Ectodermal cell (in vitro differentiated cells): ENCODE data around the gene ACSM3.

Experiments
- H3K27ac ChIP-seq: 2 replicates; pipeline ENCODE4 v1.7.0; 2013; ENCODE audit warnings: mild to moderate bottlenecking, low read depth, low read length; ENCODE audit not compliant: insufficient read depth, poor library complexity, severe bottlenecking
- H3K27me3 ChIP-seq: 2 replicates; pipeline ENCODE4 v1.7.0; 2013; ENCODE audit warnings: mild to moderate bottlenecking, low read length; ENCODE audit not compliant: insufficient read depth, control insufficient read depth, poor library complexity, severe bottlenecking
- H3K36me3 ChIP-seq: one replicate; pipeline ENCODE4 v1.7.0; 2013; ENCODE audit warnings: low read length; ENCODE audit not compliant: control insufficient read depth, insufficient read depth
- H3K4me1 ChIP-seq: one replicate; pipeline ENCODE4 v1.7.0; 2013; ENCODE audit warnings: low read length; ENCODE audit not compliant: control insufficient read depth, insufficient read depth
- H3K4me3 ChIP-seq: 2 replicates; pipeline ENCODE4 v1.7.0; 2013; ENCODE audit warnings: low read depth, low read length, control low read depth; ENCODE audit not compliant: insufficient read depth
- H3K9me3 ChIP-seq: 2 replicates; pipeline ENCODE4 v1.7.0; 2013; ENCODE audit warnings: mild to moderate bottlenecking, low read length, moderate library complexity; ENCODE audit not compliant: control insufficient read depth
- WGBS, 2 experiments: methylation state at CpG; one replicate each; pipeline ENCODE4 v1.1.7; 2013; ENCODE audit warnings: missing lambda C conversion rate in 2 of 2; 5-methylcytosine and 5-hydroxymethylcytosine counted together

Gene ACSM3

DNA sequence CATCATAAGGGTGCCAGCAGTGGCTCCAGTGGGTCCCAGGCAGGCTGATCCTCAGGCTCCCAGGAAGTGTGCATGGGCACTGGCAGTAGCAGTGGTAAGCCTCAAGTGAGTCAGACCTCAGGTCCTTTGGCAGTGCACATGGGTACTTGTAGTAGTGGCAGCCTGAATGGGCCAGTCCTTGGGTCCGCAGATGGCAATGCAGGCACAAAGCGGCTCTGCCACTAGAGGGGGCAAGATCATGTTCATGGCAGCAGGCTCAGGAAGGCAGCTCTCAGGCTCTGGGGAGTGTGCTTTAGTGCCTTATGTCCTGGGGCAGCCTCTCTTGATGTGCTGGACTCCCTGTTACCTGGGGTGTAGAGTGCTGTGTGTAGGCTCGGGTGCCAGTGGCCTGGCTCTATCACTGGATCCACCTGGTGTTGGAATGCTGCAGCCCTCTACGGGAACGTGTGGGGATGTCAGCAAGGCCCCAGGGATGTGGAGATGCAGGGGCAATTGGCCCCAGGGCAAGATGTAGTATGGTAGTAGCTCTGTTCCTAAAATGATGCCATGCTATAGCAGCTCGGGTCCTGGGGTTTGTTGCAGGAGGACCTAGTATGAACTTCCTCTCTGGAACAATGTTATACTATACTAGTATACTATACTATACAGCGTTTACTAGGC, 11.0 kb downstream of the ACSM3 start:
- H3K27me3 ChIP-seq, result no peaks in the 10 kb centered on the region
- H3K36me3 ChIP-seq, result no peaks in the 10 kb centered on the region
- no peak overlapping the region for H3K27ac ChIP-seq
- H3K9me3 ChIP-seq, result no peaks in the 10 kb centered on the region
- H3K4me3 ChIP-seq, result no peak overlapping the region
- H3K4me1 ChIP-seq, result no peaks in the 10 kb centered on the region
- WGBS, 2 experiments, result 58 to 61% methylated on average over 6 to 7 of the region's 7 CpGs

GRCh38 chr16:20781697-20782096, 17.9 kb downstream of the ACSM3 start:
- Histone ChIP-seq H3K27ac (no peak overlapping the region), H3K36me3 (no peaks in the 10 kb centered on the region), H3K4me1 (no peaks in the 10 kb centered on the region), H3K4me3 (no peak overlapping the region), H3K27me3 (no peaks in the 10 kb centered on the region), H3K9me3 (no peaks in the 10 kb centered on the region)
- WGBS, 2 experiments, result no CpG with 5 or more reads among the region's 1 CpG

GRCh38 chr16:20782470-20782869, 18.7 kb downstream of the ACSM3 start:
- no peaks in the 10 kb centered on the region for H3K27me3 ChIP-seq
- no peaks in the 10 kb centered on the region for H3K4me1 ChIP-seq
- H3K27ac ChIP-seq, result no peak overlapping the region
- H3K4me3 ChIP-seq, result no peak overlapping the region
- H3K9me3 ChIP-seq, result no peaks in the 10 kb centered on the region
- no peaks in the 10 kb centered on the region for H3K36me3 ChIP-seq
- WGBS, 2 experiments, result 83 to 89% methylated on average over 2 of the region's 2 CpGs

- no peak overlapping the region for H3K27ac ChIP-seq
- H3K9me3 ChIP-seq, result no peaks in the 10 kb centered on the region
- no peaks in the 10 kb centered on the region for H3K36me3 ChIP-seq
- H3K4me1 ChIP-seq, result no peaks in the 10 kb centered on the region
- no peaks in the 10 kb centered on the region for H3K27me3 ChIP-seq
- no peak overlapping the region for H3K4me3 ChIP-seq
Measured at GRCh38 chr16:20784204-20784603, 20.4 kb downstream of the ACSM3 start.

- no peak overlapping the region for H3K27ac ChIP-seq
- no peak overlapping the region for H3K4me3 ChIP-seq
- H3K27me3 ChIP-seq, result no peaks in the 10 kb centered on the region
- H3K36me3 ChIP-seq, result no peaks in the 10 kb centered on the region
- H3K9me3 ChIP-seq, result no peaks in the 10 kb centered on the region
- no peaks in the 10 kb centered on the region for H3K4me1 ChIP-seq
Measured at GRCh38 chr16:20789130-20789529, 25.3 kb downstream of the ACSM3 start.

- peaks cover 4% of the 10 kb centered on the region for H3K4me1 ChIP-seq
- H3K36me3 ChIP-seq, result no peaks in the 10 kb centered on the region
- no peak overlapping the region for H3K27ac ChIP-seq
- no peaks in the 10 kb centered on the region for H3K9me3 ChIP-seq
- H3K27me3 ChIP-seq, result no peaks in the 10 kb centered on the region
- H3K4me3 ChIP-seq, result no peak overlapping the region
- 92 to 93% methylated on average over 5 of the region's 5 CpGs for WGBS, 2 experiments
Measured at GRCh38 chr16:20791923-20792612, 28.3 kb downstream of the ACSM3 start.

- Histone ChIP-seq H3K9me3 (no peaks in the 10 kb centered on the region), H3K27me3 (no peaks in the 10 kb centered on the region), H3K27ac (no peak overlapping the region), H3K4me1 (peaks cover 4% of the 10 kb centered on the region), H3K4me3 (no peak overlapping the region), H3K36me3 (peaks cover 7% of the 10 kb centered on the region)
- 95 to 96% methylated on average over 2 of the region's 2 CpGs for WGBS, 2 experiments
Measured at GRCh38 chr16:20798364-20798763, 34.5 kb downstream of the ACSM3 start.

- Histone ChIP-seq H3K4me1 (peaks cover 4% of the 10 kb centered on the region), H3K27ac (no peak overlapping the region), H3K4me3 (no peak overlapping the region), H3K36me3 (peaks cover 7% of the 10 kb centered on the region), H3K27me3 (no peaks in the 10 kb centered on the region), H3K9me3 (no peaks in the 10 kb centered on the region)
- WGBS, 2 experiments, result 94 to 100% methylated on average over 1 of the region's 2 CpGs
Measured at GRCh38 chr16:20799599-20799998, 35.8 kb downstream of the ACSM3 start.

DNA sequence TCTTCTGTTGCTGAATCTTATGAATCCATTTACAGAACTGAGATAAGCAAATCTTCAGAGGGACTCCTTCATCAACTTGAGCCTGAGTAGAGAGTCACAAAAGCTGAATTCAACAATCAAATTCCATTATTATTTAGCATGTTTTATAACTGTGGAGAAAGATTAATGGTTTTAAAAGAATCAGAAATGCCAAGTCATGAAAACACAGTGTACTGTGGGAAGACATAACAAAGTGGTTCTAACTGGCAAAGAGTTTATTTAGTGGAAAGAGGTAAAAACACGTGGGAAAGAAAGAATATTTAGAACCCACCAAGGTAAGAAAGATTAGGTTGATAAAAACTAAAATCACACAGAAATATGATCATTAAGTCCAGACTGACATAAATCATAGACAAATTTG, 37.5 kb downstream of the ACSM3 start:
- H3K4me3 ChIP-seq, result no peak overlapping the region
- H3K27ac ChIP-seq, result no peak overlapping the region
- H3K36me3 ChIP-seq, result peaks cover 7% of the 10 kb centered on the region
- no peaks in the 10 kb centered on the region for H3K4me1 ChIP-seq
- 91% methylated on average over 1 of the region's 1 CpG; no CpG with 5 or more reads in 1 of the 2 experiments for WGBS, 2 experiments
- H3K9me3 ChIP-seq, result no peaks in the 10 kb centered on the region
- no peaks in the 10 kb centered on the region for H3K27me3 ChIP-seq

DNA sequence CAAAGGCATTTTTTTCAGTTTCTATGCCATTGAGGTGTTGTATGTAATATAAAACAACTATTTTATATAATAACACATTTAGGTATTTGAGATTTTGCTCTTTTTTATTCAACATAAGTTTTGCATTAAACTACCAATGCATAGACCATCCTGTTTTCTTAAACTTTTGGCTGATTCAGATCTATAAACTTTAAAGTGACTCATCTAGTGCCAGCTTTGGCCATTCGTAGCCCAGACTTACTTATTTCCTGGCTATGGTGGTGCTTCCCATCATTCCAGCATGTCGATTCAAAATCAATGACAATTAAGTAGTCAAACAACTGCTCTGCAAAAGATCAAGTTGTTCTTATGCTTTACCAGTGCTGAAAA, 39.4 kb downstream of the ACSM3 start:
- 94 to 96% methylated on average over 2 of the region's 2 CpGs for WGBS, 2 experiments
- Histone ChIP-seq H3K27me3 (no peaks in the 10 kb centered on the region), H3K4me3 (no peak overlapping the region), H3K27ac (no peak overlapping the region), H3K9me3 (no peaks in the 10 kb centered on the region), H3K36me3 (peaks cover 3% of the 10 kb centered on the region), H3K4me1 (no peaks in the 10 kb centered on the region)
